ENCODE measurements around the gene CASQ1.

Gene CASQ1

DNA sequence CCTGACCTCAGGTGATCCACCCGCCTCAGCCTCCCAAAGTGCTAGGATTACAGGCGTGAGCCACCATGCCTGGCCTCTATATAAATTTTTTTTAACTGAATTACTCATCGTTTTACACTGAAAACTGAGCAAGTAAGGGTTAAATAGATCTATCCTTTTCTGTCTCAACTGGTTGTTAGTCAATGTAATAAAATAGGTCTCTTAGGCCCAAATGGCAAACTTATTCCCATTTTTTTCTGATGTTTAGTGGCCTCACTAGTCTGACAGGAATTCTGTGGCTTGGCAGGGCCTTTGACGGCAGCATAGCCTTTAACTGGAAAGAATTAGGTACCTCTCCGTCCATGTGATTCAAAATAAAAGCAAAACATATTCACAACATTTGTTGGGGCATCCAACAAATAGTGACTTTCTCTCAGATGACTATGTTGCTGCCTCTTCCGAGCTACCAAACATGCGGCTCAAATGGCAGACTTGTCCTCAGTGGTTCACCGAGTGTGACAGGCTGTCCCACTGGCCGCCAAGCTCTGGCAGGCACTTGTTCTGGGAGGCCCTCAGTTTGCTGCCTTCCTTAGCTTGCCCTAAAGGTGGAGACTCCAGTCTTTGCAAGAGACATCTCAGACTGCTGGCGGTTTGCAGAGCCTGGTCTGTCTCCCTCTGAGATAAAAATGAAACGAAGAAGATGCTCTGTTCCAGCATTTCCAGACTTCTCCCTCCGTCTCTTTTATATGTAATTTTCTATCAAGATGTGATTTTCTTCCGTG, 21.6 kb upstream of the CASQ1 start:
- no peak for DNase-seq

DNA sequence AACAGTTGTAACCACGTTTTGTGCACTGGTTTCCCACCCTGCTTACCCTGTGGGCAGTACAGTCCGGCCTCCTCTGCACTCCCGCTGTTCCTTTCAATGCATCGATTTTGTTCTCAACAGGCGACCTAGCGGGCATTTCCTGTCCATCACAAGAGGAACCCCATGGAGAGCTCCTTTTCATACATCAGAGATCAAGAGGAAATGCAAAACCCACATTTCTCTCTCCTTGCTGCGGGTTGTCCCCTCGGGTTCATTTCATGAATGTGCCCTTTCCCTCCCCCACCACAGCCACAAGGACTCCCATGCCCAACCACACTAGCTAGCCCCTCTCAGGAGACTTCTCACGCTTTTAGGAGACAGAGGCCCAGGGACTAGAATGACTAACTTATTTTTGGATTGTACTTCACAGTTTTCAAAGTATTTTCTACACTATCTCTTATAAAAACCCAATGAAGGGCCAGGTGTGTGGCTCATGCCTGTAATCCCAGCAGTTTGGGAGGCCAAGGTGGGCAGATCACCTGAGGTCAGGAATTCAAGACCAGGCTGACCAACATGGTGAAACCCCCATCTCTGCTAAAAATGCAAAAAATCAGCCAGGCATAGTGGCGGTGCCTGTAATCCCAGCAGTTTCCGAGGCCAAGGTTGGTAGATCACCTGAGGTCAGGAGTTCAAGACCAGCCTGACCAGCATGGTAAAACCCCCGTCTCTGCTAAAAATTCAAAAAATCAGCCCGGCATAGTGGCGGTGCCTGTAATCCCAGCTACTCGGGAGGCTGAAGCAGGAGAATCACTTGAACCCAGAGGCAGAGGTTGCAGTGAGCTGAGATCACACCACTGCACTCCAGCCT, 20.6 kb upstream of the CASQ1 start:
- DNase-seq = peak; percentile 80

DNA sequence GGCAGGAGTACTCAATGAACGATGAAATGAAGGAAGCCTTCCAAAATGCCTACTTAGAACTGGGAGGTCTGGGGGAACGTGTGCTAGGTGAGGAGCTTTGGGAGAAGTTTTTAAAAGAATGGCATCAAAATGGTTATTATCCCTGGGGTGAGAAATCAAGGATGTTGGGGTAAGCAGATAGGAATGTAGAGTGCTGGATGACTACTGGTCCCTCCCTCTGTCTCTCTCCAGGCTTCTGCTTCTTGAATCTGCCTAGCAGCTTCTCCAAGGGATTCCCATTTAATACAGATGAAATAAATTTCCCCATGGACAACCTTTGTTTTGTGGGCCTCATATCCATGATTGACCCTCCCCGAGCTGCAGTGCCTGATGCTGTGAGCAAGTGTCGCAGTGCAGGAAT, 19.0 kb upstream of the CASQ1 start:
- DNase-seq = no peak

DNA sequence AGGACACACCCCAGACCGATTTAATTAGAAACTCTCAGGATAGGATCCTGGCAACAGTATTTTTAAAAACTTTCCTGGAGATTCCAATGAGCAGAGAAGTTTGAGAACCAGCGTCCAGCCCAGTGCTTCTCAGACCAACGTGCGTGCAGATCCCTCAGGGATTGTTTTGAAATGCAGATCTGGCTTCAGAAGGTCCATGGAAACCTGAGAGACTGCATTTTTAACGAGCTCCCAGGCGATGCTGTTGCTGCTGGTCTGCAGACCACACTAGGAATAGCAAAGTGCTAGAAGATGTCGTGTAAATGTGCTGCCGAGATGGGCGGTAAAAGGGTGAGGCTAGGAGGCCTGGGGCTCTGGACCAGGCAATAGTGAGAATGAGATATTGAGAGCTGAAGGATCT, 18.4 kb upstream of the CASQ1 start:
- no peak for DNase-seq

DNA sequence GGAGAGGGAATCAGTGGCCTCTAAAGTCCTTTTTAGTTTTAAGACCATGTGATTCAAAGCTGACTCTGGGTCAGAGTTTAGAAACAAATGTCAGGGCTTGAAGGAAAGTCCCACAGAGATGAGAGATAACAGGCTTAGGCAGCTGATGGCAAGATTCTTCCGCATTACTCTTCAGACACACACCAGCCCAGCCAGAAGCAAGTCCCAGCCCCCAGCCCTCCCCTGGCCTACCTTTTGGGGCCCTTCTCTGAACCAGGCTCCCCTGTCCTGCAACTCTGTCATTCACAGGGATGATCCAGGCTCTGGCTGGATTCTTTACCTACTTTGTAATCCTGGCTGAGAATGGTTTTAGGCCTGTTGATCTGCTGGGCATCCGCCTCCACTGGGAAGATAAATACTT, 13.1 kb upstream of the CASQ1 start:
- DNase-seq = no peak

DNA sequence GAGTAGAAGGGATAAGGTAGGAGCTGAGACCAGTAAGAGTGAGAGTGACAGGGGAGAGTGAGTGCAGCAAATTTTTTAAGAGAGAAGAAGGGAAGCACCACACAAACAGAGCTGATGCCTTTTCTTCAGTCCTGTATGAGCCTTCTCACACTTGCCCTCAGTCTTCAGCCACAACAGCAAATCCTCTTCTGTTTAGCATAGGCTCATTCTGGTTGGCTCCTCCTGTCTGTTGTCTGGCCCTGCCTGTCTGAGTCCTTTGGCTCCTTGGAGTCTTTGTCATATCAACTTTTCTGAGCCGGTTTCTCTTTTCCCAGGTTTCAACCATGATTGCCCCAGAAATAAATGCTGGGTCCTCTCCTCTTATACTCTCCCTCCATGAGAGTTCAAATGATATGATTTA, 12.7 kb upstream of the CASQ1 start:
- DNase-seq = no peak

DNA sequence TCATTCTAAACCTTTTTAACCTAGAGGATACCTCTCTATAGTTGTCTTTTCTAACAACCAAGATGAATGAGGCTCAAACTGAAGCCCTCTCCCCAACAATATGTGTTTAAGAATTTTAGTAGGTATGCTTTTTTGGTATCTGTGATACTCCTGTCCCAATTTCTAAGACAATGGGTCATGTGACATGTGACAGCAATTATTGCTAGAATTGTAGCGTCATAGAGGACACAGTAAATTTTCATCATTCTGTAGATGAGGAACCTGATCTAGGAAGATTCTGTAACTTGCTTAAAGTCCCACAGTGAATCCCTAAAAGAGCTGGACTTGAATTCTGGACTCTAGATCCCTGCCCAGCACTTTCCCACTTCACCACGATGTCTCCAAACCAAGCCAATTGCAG, 11.6 kb upstream of the CASQ1 start:
- DNase-seq = no peak

DNA sequence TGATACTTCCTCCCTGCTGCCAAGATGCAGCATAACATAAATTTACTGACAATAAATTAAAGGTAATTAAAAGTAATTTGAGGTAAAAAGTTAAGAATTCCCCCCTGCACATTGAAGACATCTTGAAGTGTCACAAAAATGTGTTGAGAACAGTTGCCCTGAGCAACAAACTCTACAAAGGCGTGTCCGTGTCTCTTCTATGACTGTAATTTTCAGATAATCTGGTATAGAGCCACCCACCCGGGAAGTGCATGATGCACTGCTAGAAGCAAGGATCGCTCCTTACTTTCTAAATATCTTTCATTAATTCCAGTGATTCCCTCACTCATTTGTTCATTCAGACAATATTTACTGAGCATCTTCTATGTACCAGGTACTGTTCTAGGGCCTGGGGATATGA, 11.0 kb upstream of the CASQ1 start:
- no peak for DNase-seq

DNA sequence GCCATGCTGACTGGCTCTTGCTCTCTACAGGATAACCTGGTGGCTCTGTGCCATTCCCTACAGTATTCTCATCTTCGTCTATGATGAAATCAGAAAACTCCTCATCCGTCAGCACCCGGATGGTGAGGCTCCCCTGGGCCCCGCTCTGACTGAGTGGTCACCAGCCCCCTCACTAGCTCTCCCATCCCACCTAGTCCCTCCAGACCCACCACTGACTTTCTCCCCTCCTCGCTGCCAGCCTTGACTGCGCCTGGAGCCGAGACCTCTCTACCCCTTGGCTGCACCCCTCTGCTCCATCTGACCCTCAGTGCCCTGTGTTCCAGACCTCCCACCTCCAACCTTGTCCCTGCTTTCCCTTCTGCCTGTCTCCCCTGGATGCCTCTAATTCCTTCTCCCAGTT, 4.1 kb upstream of the CASQ1 start:
- no peak for DNase-seq

DNA sequence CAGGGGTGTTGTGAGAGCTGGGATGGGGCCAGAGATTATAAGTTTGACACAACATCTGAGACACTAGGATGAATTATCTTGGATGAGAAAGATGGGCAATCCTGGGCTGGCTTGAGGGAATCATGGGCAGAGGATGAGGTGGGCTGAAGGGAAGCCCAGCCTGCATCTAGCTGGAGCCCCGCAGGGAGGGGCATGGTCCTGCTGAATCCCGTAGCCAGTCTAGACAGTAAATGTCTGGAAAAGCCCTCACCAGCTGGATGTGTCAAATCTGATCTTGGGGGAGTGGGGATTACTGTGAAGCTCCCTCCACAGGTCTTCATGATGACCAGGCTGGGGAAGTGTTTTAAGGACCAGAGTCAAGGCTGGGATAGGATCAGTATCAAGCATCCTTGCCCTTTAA, 3.6 kb upstream of the CASQ1 start:
- DNase-seq = no peak

DNA sequence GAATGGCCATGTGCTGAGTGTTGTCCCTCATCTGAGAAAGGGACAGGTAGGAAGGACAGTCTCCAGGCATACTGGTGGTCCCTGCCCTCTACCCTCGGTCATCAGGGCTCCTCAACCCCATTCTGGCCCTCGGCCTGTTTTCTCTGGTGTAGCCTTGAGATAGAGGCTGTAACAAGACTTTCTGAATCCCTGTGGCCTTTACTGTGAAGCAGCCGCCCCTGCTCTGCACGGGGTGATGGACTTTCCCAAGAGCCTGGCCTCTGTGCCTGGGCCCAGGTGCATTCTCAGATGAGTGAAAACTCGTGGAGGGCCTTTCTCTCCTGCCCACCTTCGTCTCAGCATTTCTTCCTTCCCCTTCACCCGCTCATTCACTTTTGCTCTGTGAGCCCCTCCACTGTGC, 3.0 kb upstream of the CASQ1 start:
- no peak for DNase-seq

DNA sequence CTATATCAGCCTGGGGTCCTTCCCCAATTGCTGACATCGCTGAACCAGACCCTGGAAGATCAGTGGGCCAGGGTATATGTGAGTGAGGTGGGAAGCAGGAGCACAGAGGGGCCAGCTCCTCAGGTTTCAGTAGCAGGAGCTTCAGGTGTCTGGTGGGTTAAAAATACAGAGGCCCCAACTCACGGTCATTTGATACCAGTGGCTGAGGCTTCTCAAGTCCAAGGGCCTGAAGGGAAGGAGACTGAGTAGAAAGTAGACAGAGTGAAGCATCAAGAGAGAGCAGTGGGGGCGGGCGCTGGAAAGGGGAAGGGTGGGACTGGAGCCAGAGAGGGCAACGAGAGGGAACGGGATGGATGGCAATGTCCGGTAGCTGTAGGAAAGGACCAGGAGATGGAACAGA, 2.0 kb upstream of the CASQ1 start:
- DNase-seq = no peak

DNA sequence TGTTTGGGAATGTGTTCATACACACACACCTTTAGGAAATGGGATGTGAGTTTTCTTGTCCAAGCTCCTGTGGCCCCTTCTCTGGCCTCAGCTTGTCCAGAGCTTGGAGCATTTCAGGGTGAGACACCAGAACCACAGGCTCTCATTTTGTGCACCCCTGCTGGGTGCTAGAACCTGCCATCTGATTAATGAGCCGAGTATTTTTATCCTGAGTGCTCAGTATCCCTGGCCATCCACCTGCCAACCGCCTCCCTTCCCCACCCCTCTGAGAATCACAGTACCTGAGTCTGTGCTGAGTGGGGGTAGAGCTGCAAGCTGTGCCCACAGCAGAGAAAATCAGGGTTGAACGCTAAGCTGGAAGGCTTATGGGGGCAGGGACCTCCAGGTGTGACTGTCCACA, 1.4 kb downstream of the CASQ1 start:
- no peak for DNase-seq

DNA sequence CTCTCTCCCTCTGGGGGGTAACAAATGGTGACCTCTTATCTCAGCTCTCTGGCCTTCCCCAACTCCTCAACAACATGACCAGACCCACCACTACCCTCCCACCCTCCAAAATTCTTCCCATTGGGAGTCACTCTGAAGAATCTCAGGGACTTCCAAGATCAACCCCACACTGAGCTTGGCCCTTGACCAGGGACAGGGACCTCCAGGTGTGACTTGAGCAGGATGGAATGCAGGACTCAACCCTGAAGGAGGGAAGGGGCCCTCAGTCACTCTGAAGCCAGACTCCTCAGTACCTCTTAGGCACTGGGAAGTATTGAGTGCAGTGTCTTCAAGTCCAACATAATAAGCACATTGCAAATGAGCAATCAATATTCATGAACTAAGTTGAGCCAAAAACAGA, 1.9 kb downstream of the CASQ1 start:
- DNase-seq = no peak

DNA sequence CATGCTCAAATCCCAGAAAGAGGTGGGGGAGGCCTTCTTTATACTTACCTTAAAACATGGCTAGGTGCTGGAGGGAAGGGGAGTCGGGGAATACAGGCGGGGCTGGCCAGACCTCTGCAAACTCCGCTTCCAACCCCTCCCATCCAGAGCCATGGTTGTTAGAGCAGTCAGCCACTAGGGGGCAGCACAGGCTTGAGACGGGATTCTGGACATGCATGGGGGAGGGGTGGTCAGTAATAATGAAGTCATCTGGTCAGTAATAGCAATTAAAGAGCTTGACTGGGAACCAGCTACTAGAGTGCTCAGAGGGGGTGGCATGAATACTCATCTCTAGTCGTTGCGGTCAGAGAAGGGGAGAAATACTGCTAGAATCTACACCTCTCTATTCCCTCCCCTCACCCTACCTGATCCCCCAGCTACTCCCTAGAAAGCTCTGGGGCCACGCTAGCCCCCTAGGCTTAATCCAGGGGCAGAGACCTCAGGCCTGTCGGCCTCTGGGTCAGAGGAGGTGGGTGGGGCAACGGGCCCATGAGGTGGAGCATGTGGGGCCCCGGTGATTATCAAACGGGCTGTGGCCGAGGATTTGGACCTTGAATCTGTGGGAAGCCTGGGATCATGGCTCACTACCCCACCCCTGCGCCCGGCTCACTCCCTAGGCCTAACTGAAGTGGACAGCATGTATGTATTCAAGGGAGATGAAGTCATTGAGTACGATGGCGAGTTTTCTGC, 2.9 kb downstream of the CASQ1 start:
- peak; percentile 28 for DNase-seq

DNA sequence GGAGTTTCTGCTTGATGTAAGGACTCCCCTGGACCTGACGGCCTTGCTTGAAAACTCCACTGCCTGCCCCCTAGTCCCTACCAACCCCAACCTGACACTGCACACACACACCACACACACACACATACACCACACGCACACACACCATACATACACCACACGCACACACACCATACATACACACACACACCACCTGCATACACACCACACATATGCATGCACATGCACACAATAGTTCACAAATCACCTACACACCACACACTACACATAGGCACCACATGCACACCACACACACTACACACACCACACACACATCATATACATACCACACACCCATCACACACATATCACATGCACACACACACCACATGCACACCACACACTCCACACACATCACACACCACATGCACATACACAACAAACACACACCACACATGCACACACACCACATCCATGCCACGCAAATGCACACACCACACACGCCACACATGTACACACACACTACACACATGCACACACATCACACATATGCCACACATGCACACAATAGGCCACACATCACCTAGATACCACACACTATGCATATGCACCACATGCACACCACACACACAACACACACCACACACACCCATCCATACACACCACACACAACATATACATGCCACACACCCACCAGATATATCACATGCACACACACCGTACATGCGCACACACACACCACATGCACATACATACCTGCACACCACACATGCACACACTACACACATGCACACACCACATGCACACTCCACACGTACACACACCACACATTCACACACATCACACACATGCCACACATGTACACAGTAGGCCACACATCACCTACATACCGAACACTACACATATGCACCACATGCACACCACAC, 3.7 kb downstream of the CASQ1 start:
- DNase-seq = no peak

DNA sequence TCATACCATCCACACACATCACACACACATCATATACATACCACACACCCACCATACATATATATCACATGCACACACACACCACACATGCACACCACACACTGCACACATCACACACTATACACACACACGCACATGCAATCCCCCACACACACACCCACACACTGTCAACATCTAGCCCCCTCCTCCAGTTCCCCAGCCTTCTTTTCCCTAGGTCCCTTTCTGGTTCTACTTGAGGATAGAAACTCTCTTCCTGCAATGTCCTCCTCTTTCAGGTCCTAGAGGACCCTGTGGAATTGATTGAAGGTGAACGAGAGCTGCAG, 4.3 kb downstream of the CASQ1 start:
- no peak for DNase-seq

DNA sequence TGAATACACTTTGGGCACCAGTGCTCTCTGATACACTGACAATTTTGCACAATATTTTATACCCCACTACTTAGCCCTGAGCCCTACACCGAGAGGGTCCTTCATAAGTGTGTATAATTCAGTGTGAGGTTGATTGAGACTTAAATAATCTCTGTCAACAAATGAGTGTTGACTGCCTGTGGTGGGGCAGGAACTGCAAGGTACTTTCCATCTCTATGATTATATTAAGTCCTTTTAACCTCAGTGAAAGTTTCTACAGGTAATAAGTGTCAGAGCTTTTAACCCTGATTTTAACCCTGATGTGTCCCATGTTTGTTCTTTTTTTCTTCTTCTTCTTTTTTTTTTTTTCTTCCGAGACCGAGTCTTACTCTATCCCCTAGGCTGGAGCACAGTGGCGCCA, 5.8 kb downstream of the CASQ1 start:
- DNase-seq = no peak

DNA sequence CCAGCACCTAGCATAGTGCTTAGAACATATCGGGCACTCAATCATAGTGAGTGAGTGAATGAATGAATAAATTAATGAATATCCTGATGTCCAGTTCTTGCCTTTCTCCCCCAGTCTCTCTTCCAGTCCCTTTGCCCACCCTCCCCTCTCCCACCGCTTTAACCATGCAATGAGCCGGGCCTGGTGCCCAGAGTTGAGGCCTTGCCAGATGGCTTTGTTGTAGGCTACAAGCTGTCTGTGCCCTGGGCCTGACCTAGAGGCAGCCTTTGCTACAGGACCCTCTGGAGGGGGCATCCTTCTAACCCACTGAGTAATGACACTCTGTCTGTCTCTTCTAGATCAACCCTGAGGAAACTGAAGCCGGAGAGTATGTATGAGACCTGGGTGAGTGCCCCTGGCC, 6.9 kb downstream of the CASQ1 start:
- no peak for DNase-seq

DNA sequence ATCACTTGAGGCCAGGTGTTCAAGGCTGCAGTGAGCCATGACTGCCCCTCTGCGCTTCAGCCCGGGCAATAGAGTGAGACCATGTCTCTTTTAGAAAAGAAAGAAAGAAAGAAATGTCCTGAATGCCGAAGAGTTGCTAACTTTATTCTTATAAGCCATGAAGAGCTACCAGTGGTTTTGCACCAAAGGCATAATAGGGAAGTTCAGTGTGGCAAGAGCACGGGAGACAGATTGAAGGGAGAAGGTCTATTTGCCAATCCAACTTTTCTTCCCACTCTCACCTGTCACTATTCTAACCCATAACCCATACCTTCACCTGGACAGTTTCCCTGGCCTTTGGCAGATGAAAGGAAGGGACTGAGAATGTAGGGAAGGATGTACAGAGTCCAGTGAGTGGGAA, 10.4 kb downstream of the CASQ1 start:
- DNase-seq = no peak

DNA sequence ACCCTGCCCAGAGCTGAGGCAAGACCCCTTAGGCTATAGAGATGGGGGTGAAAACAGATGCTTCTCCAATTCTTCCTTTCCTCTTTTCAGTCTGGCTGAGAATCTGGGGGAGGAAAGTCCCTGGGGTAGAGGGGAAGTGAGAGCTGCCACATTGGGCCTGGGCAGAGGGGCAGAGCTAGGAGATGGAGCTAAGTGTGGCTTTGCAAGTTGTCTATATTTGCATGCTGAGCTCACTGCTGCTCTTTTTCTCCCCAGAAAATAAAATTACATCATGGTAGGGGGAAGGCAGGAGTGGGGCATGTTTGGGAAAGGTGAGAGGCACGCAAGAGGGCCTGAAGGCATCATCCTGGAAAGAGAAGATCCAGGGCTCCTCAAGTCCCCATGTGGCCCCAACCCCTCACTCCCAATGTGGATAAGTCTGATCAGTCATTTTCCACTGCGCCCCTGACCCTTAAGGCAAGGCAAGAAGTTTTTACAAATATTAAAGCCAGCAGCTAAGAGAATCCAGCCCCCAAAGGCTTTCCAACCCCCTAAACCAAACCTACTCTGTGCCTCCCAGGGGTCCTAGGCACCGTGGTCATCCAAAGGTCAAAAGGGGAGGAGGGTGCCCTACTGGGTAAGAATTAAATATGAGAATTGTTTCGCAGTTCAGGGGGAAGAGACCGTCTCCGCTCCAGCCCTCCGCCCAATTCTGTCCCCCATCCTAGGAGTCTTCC, 14.3 kb downstream of the CASQ1 start:
- no peak for DNase-seq

Data from NCI-H1417 treated with DMSO at 0.1 percent for 48 hours (cell line).